Measurements from ENCODE around the gene CCDC177.
"Not testable (repeated sequence)": the region's sequence is repeated elsewhere in the genome, so short reads cannot be mapped to it uniquely, and the experiment has no call there.

CCDC177 gene

DNA sequence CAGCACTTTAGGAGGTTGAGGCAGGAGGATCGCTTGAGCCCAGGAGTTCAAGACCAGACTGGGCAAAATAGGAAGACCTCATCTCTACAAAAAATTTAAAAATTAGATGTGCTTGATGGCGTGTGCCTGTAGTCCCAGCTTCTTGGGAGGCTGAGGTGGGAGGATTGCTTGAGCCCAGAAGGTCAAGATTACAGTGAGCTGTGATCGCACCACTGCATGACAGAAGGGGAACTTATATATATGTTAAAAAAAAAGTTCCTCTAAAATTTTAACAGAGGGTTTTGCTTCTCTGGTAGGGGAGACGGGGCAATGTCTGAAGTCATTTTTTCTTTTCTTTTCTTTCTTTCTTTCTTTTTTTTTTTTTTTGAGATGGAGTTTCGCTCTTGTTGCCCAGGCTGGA, 24.8 kb upstream of the CCDC177 start:
- DNase-seq = not testable (repeated sequence)

DNA sequence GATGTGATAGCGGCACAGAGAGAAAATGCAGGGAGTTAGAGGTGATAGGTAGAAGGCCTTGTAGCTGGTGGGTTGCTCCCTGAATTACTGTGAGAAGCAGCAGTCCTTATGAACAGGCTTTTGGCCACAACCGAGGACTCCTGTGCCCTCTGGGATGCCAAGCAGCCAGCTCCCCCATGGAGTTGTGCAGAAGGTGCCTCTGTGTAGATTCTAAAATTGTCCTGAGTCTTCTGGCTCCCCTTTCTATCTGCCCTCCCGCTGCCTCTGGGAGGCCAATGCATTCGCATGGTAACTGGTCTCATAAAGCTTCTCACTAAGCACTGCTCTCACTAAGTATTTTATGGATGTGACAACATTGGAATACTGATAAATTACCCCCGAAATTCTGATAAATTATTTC, 20.7 kb upstream of the CCDC177 start:
- no peak for DNase-seq

DNA sequence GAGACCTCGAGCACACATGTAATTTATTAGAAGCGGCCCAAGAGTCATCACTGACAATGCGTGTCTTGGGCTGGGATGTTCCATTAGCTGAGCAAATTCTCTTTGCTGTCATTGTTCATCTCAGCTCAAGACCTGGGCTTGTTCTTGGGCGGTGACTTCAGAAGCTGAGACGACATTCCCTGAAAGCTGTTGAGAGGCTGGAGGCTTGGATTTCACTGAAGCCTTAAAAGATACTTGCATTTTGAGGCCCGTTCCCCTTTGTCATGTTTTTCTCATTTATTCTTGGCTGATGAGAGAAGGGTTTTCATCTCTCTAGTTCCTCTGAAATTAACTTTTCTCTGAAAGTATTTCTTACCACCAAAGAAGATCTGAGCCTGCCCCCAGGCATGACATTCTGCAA, 20.2 kb upstream of the CCDC177 start:
- no peak for DNase-seq

- no peak for DNase-seq
Measured at GRCh38 chr14:69593018-69593677, 18.5 kb upstream of the CCDC177 start.

DNA sequence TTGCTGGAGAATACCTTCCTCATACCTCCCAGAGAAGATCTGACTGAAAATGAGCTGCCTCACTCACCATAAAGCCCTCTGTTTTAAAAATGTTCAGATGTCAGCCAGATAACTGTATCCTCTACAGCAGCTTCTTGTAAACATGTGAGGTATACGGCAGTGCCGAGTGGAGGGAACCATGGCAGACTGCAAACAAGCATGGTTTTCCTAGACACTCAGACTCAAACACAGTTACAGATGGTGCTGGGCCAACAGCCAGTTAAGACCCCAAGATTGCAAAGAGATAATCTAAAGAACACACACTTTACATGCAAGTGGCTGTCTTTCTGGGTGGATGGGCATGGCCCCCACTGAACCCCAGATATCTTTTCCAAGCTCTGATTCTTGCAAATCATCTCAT, 16.6 kb upstream of the CCDC177 start:
- no peak for DNase-seq

DNA sequence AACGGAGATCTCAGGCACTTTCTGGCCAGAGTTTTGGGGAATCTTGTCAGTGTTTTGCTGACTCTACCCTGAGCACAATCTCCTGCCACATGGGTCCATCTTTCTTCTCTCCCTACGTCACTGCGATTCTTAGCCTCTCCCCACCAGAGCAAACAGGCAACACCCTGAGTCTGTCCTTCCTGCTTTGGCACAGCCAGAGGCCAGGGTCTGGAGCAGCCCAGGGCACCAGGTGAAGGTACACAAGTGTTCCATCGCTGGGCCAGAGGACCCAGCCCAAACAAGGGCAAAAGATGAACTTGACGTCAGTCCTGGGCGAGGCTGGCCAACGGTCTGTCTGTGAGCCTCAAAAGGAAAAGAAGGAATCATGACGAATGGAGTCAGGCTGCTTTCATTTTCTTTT, 12.7 kb upstream of the CCDC177 start:
- no peak for DNase-seq

DNA sequence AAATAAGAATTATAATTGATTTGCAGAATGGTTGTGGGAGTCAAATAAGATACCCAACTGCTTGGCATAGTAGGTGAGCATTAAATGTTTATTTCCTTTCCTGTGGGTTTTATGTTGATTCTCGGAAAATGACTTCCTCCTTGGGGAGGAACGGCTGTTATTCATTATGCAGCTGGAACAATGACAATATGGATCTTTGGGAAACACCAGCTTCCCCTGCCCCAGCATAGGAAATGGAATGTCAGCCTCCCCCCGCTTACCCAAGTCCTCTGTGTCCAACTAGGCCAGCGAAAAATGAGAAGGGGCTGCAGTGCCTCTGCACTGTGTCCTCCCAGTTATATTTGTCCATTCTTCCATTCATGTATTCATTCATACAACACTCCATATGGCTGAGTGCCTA, 11.7 kb upstream of the CCDC177 start:
- DNase-seq = no peak

DNA sequence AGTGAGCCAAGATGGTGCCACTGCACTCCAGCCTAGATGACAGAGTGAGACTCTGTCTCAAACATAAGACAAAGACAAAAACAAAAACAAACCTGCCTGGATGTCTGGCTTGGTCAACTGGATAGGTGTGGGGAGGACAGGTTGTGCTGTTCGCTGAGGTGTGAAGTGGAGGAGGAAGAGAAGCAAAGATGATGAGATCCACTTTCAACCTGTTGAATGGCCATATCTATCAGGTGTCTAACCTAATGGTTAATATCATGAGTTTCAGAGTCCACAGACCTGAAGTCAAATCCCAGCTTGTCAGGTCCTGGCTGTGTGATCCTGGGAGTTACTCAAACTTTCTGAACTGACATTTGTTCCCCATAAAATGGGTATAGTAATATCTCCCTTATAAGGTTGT, 9.7 kb upstream of the CCDC177 start:
- DNase-seq = no peak

- DNase-seq = no peak
Measured at GRCh38 chr14:69582829-69583228, 8.2 kb upstream of the CCDC177 start.

DNA sequence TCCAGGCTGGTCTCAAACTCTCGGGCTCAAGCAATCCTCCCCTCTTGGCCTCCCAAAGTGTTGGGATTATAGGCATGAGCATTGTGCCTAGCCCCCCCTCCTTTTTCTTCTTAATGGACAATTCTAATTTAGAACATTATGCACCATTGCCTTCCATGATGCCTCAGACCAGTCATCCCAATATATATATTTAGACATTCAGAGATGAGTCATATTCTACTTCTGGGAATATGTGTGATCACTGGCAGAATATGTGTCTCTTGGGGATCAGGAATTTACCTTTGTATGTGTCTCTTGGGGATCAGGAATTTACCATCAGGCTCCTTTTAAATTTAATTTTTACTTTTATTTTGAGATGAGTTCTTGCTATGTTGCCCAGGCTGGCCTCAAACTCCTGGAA, 7.5 kb upstream of the CCDC177 start:
- DNase-seq = no peak

DNA sequence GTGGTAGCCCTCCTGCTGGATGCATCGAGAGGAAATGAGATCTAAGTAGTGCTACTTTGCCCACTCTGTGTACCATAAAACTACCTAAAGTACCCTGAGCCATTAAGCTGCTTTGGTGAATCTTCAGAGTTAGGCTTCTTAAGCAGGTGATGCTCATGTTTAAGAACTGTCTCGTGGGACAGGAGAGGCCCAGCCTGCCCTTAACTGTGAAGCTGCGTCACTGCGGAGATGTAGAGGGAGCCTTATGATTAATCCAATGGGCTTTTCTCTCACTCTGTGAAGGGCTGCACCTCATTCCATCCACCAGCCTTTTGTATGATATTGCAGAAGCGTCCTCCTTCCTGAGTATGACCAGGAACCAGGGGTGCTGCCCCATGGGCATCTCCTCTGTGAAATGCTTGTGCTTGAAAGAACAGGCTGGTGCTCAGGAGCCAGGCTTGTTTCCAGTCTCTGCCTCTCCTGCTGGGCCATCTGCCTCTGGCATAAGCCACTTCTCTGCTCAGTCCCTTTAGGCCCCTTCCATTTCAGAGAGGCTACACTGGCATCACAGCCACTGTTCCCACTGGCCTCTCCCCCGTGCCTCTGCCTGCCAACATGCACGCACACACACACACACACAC, 6.8 kb upstream of the CCDC177 start:
- no peak for DNase-seq

GRCh38 chr14:69580009-69580577, 5.4 kb upstream of the CCDC177 start:
- no peak for DNase-seq

GRCh38 chr14:69579476-69579875, 4.8 kb upstream of the CCDC177 start:
- no peak for DNase-seq

DNA sequence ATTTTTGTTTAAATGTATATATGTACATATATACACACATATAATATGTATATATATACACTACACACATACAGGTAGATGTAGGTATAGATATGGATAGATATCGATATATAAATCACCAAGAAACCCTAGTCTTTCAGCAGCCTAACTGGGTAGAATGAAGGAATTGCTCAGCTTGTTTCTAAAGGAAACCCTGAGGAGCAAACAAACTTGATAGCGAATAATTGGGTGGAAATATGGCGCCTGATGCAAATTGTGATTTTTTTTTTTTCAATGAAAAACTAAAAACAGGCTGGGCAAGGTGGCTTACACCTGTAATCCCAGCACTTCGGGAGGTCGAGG, 254 bp upstream of the CCDC177 start:
- DNase-seq = no peak

DNA sequence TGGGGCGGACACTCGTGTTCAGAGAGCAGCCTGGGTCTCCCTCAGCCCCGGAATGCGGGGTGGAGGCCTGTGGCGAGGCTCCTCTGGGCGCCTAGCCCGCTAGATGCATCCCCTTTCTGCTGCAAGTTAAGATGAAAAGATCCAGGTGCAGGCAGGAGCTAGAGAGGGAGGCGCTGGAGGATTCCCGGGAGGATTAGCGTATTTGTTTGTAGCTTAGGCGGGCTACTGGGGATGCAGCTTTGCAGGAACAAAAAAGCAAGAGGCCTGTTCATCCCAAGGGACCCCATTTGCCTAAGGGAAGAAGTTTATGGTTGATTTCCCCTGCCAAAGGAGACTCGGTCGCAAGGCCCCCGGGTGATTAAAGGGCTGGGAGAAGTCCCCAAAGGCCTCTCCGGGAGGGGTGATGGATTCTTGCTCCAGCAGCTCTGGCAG, 824 bp downstream of the CCDC177 start:
- DNase-seq = no peak

- no peak for DNase-seq
Measured at GRCh38 chr14:69573205-69573830, 1.4 kb downstream of the CCDC177 start.

DNA sequence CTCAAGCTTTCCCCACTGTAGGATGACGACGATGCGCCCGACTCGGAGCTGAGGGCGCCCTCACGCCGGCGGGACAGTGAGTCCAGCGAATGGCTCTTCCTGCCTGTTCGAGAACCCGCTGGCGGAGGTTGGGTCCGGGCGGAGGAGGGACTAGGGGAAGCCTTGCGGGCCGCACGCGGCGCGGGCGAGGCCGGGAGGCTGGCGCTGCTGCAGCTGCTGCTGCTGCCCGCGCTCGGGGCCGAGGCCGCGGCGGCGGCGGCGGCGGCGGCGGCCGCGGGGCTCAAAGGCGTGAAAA, 1.9 kb downstream of the CCDC177 start:
- no peak for DNase-seq

DNA sequence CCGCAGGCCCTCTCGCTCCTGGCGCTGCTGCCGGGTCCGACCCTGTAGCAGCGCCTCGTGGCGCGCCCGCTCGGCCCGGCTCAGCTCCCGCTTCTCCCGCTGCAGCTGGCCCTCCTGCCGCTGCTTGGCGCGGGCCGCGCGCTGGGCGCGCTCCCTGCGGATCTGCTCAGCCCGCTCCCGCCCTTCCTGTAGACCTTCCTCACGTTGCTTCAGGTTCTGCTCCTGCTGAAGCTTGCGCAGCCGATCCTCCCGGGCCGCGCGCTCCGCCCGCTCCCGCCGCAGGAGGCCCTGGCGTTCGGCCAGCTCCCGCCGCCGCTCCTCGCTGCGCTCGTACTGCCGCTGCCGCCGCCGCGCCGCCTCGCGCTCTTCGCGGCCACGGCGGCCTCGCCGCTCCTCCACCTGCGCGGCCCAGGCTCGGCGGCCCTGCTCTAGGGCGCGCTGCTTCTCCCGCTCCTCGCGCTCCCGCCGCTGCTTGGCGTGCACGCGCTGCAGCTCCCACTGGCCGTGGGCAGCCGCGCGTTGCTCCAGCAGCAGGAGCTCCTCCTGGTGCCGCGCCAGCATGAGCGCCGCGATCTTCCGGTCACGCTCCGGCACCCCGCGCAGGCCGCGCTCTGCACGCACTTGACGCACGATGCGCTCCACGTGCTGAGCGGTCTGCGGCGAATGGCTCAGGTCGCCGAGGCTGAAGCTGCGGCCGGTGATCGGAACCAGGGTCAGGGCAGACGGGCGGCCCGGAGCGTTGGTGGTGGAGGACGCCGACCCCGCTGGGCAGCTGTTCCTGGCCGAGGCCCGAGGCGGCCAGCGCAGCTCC, 2.4 kb downstream of the CCDC177 start:
- no peak for DNase-seq

- no peak for DNase-seq
Measured at GRCh38 chr14:69571449-69572029, 3.1 kb downstream of the CCDC177 start.

- DNase-seq = no peak
Measured at GRCh38 chr14:69570836-69571330, 3.8 kb downstream of the CCDC177 start.

DNA sequence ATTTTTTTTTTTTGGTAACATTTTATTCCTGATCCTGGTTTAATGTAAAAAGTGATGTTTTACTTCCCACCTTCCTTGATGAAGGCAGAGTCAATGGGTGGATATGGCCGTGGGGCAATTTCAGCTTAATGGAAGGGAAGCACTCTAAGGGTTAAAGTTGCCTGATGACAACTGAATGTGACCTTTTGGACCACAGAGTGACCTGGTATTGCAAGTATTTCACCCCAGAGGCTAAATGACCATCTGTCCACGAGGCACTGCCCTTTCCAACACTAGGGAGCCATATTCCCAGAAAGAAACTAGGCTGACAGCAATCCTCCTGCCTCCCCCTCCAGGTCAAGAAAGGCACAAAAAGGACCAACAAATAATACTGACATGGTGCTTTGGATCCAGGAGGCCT, 4.8 kb downstream of the CCDC177 start:
- DNase-seq = no peak

GRCh38 chr14:69567563-69567962, 7.1 kb downstream of the CCDC177 start:
- DNase-seq = no peak

- DNase-seq = no peak
Measured at GRCh38 chr14:69561893-69562292, 12.8 kb downstream of the CCDC177 start.
